CD1c-positive myeloid dendritic cell (primary cell): Measurements from ENCODE around the gene MEP1B.
"Not testable (repeated sequence)": the region's sequence is repeated elsewhere in the genome, so short reads cannot be mapped to it uniquely, and the experiment has no call there.

Experiments used
- DNase-seq: peaks from one replicate; pipeline ENCODE4 v3.0.0-alpha.2; 2016; ENCODE audit errors: extremely low spot score

MEP1B gene

DNA sequence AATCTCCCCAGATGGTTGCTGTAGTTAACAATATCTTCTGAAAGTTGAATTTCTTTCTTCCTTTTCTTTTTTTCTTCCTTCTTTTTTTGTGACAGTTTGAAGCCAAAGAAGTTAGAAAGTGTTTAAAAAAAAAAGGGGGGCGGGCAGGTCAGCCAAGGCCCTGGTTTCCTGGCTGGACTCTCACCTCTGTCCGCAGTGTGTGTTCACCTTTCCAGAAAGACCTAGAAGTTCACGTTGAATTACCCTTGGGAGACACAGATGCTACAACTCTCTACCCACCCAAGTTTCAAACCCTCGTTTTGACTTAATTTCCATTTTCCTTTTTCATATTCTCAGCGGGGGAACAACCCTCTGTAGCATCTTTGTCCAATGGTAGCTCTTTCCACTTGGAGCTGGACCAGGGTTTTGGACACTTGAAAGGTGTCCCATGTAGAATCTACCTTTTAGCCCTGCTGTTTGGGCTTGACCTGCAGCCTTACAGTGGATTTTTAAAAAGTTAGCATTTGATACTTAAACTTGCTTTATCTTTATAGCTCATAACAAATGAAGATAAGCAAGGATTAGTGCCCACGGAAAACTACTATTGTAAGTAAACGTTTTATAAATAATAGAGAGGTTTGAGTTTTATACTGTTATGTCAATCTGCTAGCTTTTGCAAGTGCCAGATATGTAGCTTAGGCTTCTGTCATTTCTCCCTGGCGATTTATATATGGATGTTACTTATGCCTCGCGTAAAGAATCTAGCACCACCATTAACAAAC is 20.0 kb downstream of the MEP1B start:
- no peak for DNase-seq

DNA sequence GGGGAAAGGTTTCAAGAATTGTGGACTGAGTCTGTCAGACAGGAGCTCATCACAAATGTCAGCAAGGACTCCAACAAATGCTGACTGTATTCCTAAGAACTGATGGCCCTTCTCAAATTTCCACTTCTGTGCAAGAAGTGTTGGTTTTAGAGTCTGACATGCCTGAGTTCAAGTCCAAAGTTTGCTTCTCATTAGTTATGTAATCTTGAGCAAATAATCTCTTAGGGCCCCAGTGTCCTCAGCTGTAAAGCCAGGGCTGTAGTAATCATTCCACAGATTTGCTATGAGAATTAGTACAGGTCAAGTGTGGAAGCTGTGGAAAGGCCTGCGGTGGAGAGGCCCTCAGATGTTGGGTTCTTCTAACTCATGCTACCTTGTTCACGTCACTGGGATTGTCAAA is 23.9 kb downstream of the MEP1B start:
- no peak for DNase-seq

DNA sequence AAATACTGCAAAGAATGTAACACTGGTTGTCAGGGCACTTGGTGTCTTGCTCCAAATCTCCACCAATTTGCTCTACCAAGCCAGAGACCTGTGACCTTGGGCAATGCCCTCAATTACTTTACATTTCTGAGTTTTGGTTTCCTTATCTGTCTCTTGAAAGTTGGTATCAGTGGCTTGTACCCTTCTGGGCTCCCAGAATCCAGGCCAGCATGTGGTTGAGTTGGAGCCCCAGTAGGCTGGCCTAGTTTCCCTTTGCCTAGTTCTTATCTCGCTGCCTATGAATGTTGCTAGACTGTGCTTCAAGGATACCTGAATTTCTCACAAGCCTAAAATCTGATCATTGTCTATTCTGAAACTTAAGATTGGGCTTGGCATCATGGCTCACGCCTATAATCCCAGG is 26.6 kb downstream of the MEP1B start:
- no peak for DNase-seq

DNA sequence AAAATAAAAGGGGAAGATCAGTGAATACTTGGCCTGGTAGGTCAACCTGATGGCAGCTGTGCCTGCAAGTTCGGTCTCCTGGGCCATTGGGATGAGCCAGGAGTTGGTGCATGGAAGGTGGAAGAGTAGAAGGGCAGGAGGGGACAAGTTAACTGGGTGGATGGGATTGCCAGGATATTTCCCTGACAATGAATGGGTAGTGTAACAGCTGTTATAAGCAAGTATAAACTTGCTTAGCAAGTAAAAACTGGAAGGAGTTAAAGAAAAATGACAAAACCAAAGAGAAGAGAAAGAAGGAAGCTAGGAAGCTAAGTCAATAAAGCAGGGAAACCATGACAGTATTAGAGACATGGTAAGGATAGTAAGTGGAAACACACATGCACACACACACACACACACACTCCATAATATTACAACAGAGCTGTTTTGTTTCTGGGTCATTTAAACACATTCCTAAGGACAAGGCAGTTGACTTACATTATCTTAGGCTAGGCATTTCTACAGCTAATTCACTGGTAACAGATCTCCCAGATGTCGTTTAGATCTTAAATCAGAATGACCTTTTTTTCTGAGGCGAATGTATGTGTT is 29.7 kb downstream of the MEP1B start:
- no peak for DNase-seq

DNA sequence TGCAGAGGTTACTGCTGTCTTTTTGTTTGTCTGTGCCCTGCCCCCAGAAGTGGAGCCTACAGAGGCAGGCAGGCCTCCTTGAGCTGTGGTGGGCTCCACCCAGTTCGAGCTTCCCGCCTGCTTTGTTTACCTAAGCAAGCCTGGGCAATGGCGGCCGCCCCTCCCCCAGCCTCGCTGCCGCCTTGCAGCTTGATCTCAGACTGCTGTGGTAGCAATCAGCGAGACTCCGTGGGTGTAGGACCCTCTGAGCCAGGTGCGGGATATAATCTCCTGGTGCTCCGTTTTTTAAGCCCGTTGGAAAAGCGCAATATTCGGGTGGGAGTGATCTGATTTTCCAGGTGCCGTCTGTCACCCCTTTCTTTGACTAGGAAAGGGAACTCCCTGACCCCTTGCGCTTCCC is 43.5 kb downstream of the MEP1B start:
- DNase-seq, result not testable (repeated sequence)

DNA sequence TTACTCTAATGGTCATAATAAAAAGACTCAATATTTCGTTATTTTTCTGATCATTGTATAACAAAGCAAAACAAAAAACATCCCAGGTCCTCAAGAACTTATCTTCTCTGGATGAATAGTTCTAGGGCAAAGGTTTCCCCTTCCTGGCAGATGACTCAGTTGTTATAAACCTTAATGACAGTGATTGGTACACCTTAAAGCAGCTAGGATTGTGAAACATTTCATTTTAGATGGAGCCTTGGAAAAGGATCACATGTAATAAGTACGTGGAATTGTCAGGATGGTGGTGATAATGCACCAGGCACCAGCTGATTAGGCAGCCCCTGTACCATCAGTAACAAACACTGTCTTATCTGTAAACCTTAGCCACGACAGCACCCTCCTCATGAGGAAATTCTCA is 47.2 kb downstream of the MEP1B start:
- no peak for DNase-seq

DNA sequence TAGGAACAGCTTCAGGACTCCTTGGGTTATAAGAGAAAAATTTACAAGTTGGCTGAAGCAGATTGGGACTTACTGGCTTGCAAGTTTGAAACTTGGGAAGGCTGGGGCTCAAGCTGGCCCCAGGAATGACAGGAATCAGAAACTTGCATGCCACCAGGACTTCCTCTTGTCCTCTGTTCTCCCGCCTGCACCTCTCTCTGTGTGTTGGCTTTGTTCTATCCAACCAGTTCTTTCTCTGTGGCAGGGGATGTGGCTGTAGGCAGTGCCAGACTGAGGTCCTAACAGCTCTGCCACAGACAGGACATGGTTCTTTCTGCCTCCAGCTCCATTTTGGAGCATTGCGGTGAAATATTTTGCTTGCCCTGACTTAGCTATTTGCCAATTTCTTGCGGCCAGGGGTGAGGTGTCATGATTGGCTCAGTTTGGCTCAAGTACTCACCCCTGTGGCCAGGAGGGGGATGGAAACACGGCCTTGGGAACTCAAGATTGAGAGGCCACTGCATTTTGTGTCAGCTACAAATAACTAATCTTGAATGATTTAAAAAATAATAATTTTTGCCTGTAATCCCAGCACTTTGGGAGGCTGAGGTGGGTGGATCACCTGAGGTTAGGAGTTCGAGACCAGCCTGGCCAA is 48.9 kb downstream of the MEP1B start:
- no peak for DNase-seq

DNA sequence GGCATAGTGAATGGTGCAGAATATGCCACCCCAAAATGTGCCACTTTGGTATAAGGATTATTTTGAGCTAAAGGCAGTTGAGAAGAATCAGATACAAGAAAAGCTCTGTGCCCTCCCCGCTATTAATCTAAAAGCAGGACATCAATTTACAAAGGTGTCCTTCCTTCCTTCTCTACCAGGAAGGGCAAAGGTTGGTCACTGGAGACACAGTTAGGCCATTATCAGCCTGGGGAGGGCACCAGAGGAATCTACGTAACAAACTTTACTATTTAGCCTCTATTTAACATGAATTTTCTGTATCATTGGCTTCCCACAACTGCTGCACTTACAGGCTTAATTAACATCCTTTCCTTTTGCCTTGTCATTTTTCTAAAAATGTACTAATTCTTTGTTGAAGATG is 52.6 kb downstream of the MEP1B start:
- DNase-seq, result no peak

DNA sequence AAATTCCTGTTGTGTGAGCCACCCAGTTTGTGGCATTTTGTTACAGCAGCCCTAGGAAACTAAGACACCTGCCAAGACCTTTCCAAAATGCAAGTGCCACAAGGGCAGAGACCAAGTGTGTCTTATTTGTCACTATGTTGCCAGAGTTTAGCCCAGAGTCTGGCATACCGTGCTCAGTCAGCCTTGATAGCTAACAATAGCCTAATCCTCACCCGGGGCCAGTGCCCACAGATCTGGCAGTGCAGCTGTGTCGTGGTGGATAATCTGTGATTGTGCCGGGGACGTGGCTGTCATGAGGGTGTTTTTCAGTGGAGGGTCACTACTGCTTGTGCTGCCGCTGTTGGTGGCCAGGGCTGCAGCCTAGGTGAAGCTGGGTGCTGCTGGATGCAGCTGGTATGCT is 53.5 kb downstream of the MEP1B start:
- no peak for DNase-seq

DNA sequence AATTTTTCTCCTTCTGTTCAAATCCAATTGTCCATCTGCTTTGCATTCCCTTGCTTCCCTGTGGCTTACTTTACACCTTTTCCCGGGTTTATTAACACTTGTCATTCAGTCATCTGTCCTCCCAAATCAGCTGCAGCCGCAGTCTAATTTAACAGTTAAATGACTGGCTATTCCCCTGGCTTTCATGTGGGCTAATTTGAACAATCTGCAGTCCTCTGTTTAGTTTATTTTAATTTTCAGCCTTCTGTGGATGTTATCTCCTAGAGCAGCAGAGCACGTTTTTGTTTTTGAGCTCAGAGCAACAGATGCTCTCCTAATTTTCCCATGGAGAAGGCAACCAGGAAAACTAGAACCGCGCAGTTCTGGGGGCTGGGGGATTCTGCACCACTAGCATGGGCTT is 55.0 kb downstream of the MEP1B start:
- no peak for DNase-seq

DNA sequence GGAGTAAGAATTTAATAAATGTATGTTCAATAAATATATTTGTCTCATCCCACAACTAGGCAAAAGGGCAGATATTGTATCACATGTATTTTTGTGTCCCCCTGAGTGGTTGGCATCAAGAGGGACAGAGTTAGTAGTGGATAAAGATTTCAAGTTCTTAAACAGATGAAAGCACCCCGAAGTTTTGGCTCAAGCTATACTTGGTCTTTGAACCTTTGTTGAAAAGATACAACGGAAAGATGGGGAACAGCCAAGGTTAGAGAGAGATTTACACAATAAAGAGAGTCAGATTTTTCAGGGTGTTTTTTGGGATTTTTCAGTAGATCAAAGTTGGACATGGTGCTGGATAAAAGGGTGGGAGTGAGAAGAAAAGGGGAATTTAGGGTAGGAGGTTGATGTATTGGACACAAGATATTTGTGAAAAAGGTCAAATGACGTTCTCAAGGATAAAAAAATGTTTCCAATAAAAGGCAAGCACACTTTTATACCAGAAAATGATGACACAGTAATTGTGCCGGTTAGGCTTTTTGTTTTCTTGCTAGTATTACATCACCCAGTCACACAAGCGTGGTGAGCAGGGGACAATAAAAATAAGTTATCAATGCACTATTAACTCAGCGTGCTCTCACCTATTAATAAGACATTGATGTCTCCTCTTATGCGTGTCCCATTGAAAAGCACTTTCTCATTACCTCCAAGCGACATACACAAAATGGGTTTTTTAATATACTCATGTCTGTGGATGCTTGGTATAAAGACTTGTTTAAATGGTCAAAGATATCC is 59.5 kb downstream of the MEP1B start:
- DNase-seq, result no peak

DNA sequence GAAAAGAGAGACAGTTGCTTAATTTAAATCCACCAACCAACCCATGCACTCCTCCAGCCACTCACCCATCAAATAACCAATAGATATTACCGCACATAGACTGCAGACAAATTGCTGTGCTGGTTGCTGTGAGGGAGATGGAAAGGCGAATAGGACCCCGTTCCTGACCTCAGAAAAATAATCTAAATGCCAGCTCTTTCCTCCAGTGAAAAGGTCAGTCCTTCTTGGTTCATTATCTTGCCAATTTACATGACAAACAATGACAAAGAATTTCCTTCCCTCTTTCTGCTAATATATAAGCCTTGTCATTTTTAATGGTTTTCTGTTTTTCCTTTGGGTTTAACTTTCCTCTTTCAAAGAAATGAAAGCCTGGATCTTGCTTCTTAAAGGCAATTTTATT is 61.6 kb downstream of the MEP1B start:
- DNase-seq, result no peak

DNA sequence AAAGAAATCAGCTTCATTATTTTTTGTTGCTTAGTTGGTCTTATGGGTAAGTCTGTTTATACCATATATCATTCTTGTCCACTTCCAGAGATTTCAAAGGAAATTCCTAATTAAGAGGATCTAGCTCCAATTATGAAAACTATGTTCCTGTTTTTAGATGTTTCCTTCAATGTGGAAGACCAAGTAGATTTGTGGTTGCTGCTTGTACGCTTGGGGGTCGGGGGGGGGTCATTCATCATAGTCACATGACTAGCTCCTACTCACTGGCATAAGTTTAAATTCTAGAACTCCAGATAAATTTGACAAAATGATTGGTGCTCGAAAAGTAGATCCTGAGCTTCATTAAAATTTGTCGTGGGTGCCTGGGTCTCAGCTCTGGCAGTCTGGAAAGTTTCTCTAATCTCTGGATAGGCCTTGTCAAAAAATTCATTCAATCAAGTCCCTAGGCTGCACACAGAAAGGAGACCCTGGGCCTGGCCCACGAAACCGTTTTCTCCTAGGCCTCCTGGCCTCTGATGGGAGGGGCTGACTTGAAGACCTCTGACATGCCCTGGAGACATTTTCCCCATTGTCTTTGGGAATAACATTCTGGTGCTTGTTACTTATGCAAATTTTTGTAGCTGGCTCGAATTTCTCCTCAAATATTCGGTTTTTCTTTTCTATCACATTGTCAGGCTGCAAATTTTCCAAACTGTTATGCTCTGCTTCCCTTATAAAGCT is 62.5 kb downstream of the MEP1B start:
- peak; percentile 33 for DNase-seq

DNA sequence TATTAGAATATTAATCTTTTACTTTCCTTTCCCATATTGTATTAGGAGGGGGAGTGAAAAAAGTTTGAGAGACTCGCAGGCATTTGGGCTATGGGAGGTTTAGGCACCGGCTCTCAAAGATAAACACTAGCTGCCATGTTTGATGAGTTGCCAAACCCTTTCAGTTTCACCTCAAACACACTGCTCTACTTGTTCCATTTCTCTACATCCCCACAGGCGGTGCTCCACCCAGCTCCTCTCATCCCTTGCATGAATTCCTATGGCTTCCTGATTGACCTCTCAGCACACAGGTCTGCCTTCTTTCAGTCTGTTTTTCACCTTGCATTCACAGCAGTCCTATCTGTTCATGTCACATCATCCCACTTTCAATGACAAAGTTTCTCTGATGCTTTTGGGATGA is 65.7 kb downstream of the MEP1B start:
- no peak for DNase-seq

DNA sequence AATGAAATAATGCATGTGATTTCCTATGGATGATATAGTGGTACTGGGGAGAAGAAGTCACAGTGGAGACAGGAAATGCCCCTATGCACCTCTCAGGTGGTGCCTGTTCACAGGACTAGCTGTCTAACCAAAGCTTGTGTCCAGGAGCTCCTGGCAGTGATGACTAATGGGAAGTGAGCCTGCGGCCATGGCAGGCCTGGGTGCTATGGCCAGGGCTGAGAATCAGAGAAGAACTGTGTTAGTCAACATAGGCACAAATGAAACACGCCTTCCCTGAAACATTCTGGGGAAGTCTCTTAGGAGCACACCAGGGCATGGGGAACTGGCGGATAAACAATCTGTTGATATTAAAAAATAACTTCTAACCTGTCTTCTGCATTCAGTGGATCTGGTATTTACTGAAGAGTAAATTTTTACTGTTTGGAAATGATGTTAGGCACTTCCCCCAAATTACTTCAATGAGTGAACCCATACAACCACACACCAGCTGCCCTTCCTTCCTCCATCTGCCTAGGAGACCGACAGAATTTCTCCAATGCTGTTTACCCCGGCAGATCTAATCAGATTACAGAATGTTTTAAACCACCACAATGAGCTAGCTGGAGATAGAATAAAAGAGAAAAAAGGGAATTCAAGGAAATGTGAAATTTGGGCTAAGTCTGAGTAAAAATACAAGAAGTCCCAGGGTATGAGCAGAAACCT is 67.4 kb downstream of the MEP1B start:
- peak; percentile 76 for DNase-seq

DNA sequence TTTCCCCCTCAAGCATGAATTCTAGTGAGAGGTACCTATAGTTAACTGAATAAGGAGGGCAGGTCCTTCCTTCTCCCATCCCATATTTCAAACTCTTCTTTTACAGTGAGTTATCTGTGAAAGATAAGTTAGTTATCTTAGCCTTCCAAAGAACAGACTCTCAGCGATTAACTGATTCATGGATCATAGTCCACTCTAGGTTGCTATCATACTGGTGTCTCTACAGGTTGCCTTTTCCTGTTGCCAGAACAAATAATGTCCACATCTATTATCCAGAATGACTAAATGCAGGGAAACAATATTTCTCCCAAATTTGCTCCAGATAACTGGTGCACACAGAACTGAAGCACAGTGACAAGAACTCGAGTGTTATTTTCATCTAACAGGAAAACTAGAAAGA is 68.3 kb downstream of the MEP1B start:
- DNase-seq, result no peak

DNA sequence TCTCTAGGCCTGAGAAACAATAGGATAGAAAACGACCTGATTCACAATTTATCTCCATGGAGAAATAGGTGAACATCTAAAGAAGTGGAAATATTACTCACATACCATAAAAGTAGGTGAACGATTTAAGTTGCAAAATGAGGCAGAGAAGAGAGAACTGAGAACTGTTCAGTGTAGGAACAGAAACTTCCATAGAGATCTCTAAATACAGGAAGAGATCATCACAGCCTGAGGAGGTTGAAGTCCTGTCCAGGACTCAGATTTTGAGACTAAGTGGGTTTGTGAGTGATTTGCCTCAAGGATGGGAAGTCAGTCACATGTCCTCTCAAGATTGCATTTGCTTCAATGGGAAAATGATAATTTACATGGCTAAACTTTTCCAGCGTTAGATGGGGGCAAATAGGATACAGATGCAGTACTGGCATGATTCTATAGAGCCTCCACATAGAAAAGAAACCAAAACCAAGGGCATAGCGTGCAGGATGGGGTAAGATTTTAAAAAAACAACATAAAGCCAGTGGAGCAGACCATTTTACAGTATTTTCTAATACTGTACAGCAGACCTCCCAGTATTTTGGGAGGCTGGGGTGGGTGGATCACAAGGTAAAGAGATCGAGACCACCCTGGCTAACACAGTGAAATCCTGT is 68.8 kb downstream of the MEP1B start:
- peak; percentile 81 for DNase-seq

DNA sequence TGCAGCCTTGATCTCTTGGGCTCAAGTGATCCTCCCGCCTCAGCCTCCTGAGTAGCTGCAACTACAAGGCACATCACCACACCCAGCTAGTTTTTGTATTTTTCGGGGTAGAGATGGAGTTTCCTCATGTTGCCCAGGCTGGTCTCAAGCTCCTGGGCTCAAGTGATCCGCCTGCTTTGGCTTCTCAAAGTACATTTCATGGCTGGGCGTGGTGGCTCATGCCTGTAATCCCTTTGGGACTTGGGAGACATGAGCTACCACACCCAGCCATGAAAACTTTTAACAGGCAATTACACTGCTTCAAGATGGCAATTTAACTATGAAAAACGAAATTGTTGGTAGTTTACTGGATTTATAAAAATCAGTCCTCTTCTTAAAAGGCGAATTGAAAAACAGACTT is 69.7 kb downstream of the MEP1B start:
- no peak for DNase-seq

DNA sequence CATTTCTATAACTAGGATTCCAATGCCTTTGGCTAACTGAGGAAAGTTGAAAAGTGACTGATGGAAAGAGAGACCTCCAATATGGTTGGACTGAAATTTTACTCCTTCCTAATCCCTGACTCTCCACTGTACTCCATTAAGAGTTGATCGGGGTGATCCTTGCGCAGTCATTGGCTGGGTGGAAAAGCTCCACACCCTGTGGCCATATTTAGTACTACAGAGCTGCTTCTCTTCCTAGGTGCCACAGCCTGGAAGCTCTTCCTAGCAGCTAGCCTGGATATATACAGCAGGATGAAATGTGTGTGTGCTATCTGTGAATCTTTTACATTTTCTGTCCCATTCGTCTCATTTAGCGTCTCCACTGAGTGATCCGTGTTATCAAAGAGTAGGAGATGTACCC is 71.2 kb downstream of the MEP1B start:
- DNase-seq, result no peak

DNA sequence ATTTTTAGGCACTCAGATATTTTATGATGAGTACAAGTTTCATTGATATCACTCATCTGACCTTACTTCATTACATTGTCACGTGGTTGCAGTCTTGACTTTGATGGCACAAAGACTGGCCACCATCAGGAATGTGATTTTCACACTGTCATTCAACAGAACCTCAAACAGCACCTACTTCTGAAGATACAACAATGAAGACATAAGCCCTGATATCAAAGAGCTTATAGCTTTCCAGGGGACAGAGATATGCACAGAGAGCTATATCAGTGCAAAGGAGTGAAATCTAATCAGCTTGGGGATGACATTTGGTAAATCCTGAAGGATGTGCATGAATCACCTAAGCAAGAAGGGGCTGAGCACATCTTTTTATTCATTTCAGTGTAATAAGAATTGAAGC is 72.3 kb downstream of the MEP1B start:
- no peak for DNase-seq

DNA sequence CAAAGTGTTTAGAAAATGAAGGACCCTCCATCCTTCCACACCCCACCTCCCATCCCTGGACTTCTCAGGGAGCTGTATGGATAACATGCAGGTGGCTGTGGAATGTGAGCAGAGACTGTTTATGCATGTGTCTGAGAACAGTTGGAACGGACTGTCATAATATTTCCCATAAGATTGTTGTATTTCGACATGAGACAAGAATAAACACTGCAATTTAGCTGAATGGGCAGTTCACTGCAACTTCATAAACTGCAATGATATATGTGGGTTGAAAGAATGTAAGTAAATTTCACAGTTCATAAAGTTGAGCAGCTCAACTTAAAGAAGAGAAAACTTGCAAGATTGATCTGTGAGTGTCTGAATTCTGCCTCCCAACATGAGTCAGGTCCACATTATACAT is 74.6 kb downstream of the MEP1B start:
- no peak for DNase-seq
